ENCODE data around the gene JAKMIP1. TPM values are rescaled to one million over a fixed set of nuclear protein-coding genes. Genes with fewer than 3 reads are reported as not detected.
"Not testable (repeated sequence)": the region's sequence is repeated elsewhere in the genome, so short reads cannot be mapped to it uniquely, and the experiment has no call there.

The JAKMIP1 gene
- polyA plus RNA-seq, 2 donors: 0.13 to 0.31 TPM

DNA sequence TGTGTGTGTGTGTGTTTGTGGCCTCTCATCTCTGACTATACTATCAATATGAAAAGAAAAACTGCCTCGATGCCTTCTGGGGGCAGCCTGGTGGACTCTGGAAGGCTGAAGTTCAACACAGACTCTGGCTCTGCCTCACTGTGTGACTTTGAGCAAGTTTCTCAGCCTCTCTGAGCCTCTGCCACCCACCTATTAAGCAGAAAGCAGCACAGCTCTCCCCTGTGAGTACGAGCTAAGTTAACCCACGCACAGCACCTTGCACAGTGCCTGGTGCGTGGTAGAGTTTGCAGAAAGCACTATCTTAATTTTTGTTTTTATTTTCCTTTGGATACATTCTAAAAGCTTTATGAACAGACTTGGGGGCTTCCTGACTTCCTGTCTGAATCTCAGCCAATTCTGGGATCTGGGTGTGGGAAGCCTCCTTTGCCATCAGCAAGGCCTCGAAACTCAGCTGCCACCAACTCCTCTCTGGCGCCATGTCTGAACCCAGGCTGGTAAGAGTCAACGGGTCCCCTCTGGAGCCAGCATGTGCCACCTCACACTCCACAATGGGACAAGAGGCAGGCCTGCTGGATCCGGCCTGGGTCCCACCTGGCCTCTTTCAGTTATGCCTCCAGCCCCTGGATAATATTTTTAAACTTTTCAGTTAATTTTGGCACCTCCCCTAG lies 57.3 kb downstream of the JAKMIP1 start:
- 84 to 88% methylated on average over 8 of the region's 8 CpGs for WGBS, 2 donors
- peaks cover 0 to 4% of the 10 kb centered on the region in 2 donors for H3K9me3 ChIP-seq (ENCODE audit: control insufficient read depth in 2 of 2, insufficient read depth in 1 of 2, low read depth in 1 of 2, low read length in 1 of 2)
- H3K36me3 ChIP-seq (ENCODE audit: control insufficient read depth in 2 of 2, insufficient read depth in 2 of 2, low read length in 1 of 2): no peaks in the 10 kb centered on the region
- H3K27me3 ChIP-seq (ENCODE audit: control insufficient read depth in 1 of 2, insufficient read depth in 2 of 2, low read length in 2 of 2): no peaks in the 10 kb centered on the region
- no peaks in the 10 kb centered on the region for H3K4me1 ChIP-seq (ENCODE audit: control insufficient read depth in 2 of 2, insufficient read depth in 2 of 2, low read length in 1 of 2)
- no peak overlapping the region for H3K27ac ChIP-seq (ENCODE audit: low read depth in 2 of 2, low read length in 1 of 2)
- H3K4me3 ChIP-seq (ENCODE audit: low read depth in 1 of 2, low read length in 2 of 2): no peak overlapping the region

DNA sequence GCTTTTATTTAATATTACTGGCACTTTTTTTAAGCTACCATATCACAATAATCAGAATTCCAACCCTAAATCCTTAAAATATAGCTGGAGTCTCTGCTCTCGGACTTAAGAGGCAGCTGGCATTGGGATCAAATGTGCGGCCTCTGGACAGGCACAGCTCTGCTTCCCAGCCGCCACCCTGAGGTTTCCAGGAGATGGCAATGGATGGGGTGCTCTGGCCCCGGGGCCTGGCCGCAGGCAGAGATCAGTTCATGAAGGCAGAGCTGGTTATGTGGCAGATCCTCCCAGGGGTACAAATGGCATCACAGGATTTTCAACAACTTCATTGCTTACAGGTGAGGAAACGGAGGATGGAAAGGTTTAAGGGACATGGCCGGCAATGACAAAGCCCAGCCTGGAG lies 57.8 kb downstream of the JAKMIP1 start:
- 88 to 90% methylated on average over 7 of the region's 7 CpGs for WGBS, 2 donors
- Histone ChIP-seq H3K27me3 (ENCODE audit: control insufficient read depth in 1 of 2, insufficient read depth in 2 of 2, low read length in 2 of 2) (no peaks in the 10 kb centered on the region), H3K36me3 (ENCODE audit: control insufficient read depth in 2 of 2, insufficient read depth in 2 of 2, low read length in 1 of 2) (no peaks in the 10 kb centered on the region), H3K4me3 (ENCODE audit: low read depth in 1 of 2, low read length in 2 of 2) (no peak overlapping the region), H3K4me1 (ENCODE audit: control insufficient read depth in 2 of 2, insufficient read depth in 2 of 2, low read length in 1 of 2) (no peaks in the 10 kb centered on the region), H3K27ac (ENCODE audit: low read depth in 2 of 2, low read length in 1 of 2) (no peak overlapping the region), H3K9me3 (ENCODE audit: control insufficient read depth in 2 of 2, insufficient read depth in 1 of 2, low read depth in 1 of 2, low read length in 1 of 2) (peaks cover 0 to 7% of the 10 kb centered on the region in 2 donors)

DNA sequence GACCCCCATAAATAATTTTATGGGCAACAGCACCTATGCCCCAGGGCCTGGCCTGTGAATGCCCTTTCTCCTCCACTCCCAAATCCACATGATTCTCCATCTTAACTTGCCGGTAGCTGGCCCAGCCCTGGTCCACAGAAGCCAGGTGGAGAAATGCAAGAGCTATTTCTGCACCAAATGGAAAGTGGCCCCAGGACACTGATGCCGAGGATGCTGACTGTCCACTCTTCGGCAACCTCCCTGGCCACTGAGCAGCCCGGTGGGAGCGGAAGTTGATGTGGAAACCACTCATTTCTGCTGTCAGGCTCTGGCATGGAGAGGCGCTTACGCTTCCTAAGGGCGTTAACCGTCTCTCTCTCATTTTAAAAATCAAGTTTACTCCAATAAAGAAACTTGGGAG lies 58.8 kb downstream of the JAKMIP1 start:
- Histone ChIP-seq H3K27ac (ENCODE audit: low read depth in 2 of 2, low read length in 1 of 2) (no peak overlapping the region), H3K36me3 (ENCODE audit: control insufficient read depth in 2 of 2, insufficient read depth in 2 of 2, low read length in 1 of 2) (no peaks in the 10 kb centered on the region), H3K4me1 (ENCODE audit: control insufficient read depth in 2 of 2, insufficient read depth in 2 of 2, low read length in 1 of 2) (no peaks in the 10 kb centered on the region), H3K9me3 (ENCODE audit: control insufficient read depth in 2 of 2, insufficient read depth in 1 of 2, low read depth in 1 of 2, low read length in 1 of 2) (peaks cover 0 to 7% of the 10 kb centered on the region in 2 donors), H3K27me3 (ENCODE audit: control insufficient read depth in 1 of 2, insufficient read depth in 2 of 2, low read length in 2 of 2) (no peaks in the 10 kb centered on the region), H3K4me3 (ENCODE audit: low read depth in 1 of 2, low read length in 2 of 2) (no peak overlapping the region)
- WGBS, 2 donors: 77 to 84% methylated on average over 9 of the region's 9 CpGs

- 90 to 91% methylated on average over 14 of the region's 14 CpGs for WGBS, 2 donors
- H3K9me3 ChIP-seq (ENCODE audit: control insufficient read depth in 2 of 2, insufficient read depth in 1 of 2, low read depth in 1 of 2, low read length in 1 of 2); H3K36me3 ChIP-seq (ENCODE audit: control insufficient read depth in 2 of 2, insufficient read depth in 2 of 2, low read length in 1 of 2); H3K4me3 ChIP-seq (ENCODE audit: low read depth in 1 of 2, low read length in 2 of 2); H3K27ac ChIP-seq (ENCODE audit: low read depth in 2 of 2, low read length in 1 of 2); H3K27me3 ChIP-seq (ENCODE audit: control insufficient read depth in 1 of 2, insufficient read depth in 2 of 2, low read length in 2 of 2); H3K4me1 ChIP-seq (ENCODE audit: control insufficient read depth in 2 of 2, insufficient read depth in 2 of 2, low read length in 1 of 2): not testable (repeated sequence)
Measured at GRCh38 chr4:6141021-6141420, 59.3 kb downstream of the JAKMIP1 start.

DNA sequence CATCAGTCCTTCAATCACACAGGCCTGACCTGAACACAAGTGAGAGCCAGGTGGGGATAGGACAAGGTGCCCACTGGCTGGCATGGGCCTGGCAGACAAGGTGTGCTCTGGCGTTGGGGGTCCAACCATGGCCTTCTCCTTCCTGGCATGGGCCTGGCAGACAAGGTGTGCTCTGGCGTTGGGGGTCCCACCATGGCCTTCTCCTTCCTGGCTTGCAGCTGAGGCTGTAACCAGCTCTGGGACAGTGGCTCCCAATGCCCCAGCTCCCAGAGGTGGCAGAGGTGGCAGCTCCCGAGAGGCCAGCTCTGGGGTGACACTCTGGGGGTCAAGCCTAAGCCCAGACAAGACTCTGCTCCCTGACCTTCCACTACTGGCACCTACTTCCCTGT lies 62.6 kb downstream of the JAKMIP1 start:
- WGBS, 2 donors: 81 to 87% methylated on average over 3 of the region's 3 CpGs
- H3K4me1 ChIP-seq (ENCODE audit: control insufficient read depth in 2 of 2, insufficient read depth in 2 of 2, low read length in 1 of 2): no peaks in the 10 kb centered on the region
- H3K36me3 ChIP-seq (ENCODE audit: control insufficient read depth in 2 of 2, insufficient read depth in 2 of 2, low read length in 1 of 2): no peaks in the 10 kb centered on the region
- H3K4me3 ChIP-seq (ENCODE audit: low read depth in 1 of 2, low read length in 2 of 2): no peak overlapping the region
- no peak overlapping the region for H3K27ac ChIP-seq (ENCODE audit: low read depth in 2 of 2, low read length in 1 of 2)
- no peaks in the 10 kb centered on the region for H3K27me3 ChIP-seq (ENCODE audit: control insufficient read depth in 1 of 2, insufficient read depth in 2 of 2, low read length in 2 of 2)
- H3K9me3 ChIP-seq (ENCODE audit: control insufficient read depth in 2 of 2, insufficient read depth in 1 of 2, low read depth in 1 of 2, low read length in 1 of 2): peaks cover 3 to 4% of the 10 kb centered on the region in 2 donors

GRCh38 chr4:6137027-6137746 lies 63.2 kb downstream of the JAKMIP1 start:
- 65 to 68% methylated on average over 22 of the region's 22 CpGs for WGBS, 2 donors
- Histone ChIP-seq H3K9me3 (ENCODE audit: control insufficient read depth in 2 of 2, insufficient read depth in 1 of 2, low read depth in 1 of 2, low read length in 1 of 2) (peaks cover 3 to 4% of the 10 kb centered on the region in 2 donors), H3K36me3 (ENCODE audit: control insufficient read depth in 2 of 2, insufficient read depth in 2 of 2, low read length in 1 of 2) (no peaks in the 10 kb centered on the region), H3K4me1 (ENCODE audit: control insufficient read depth in 2 of 2, insufficient read depth in 2 of 2, low read length in 1 of 2) (no peaks in the 10 kb centered on the region), H3K27ac (ENCODE audit: low read depth in 2 of 2, low read length in 1 of 2) (no peak overlapping the region), H3K27me3 (ENCODE audit: control insufficient read depth in 1 of 2, insufficient read depth in 2 of 2, low read length in 2 of 2) (no peaks in the 10 kb centered on the region), H3K4me3 (ENCODE audit: low read depth in 1 of 2, low read length in 2 of 2) (no peak overlapping the region)

GRCh38 chr4:6134612-6135220 lies 65.6 kb downstream of the JAKMIP1 start:
- Histone ChIP-seq H3K9me3 (ENCODE audit: control insufficient read depth in 2 of 2, insufficient read depth in 1 of 2, low read depth in 1 of 2, low read length in 1 of 2) (peaks cover 3 to 4% of the 10 kb centered on the region in 2 donors), H3K4me3 (ENCODE audit: low read depth in 1 of 2, low read length in 2 of 2) (no peak overlapping the region), H3K4me1 (ENCODE audit: control insufficient read depth in 2 of 2, insufficient read depth in 2 of 2, low read length in 1 of 2) (no peaks in the 10 kb centered on the region), H3K36me3 (ENCODE audit: control insufficient read depth in 2 of 2, insufficient read depth in 2 of 2, low read length in 1 of 2) (no peaks in the 10 kb centered on the region), H3K27me3 (ENCODE audit: control insufficient read depth in 1 of 2, insufficient read depth in 2 of 2, low read length in 2 of 2) (no peaks in the 10 kb centered on the region), H3K27ac (ENCODE audit: low read depth in 2 of 2, low read length in 1 of 2) (no peak overlapping the region)
- 75 to 77% methylated on average over 11 of the region's 11 CpGs for WGBS, 2 donors

GRCh38 chr4:6132716-6133115 lies 67.6 kb downstream of the JAKMIP1 start:
- H3K27me3 ChIP-seq (ENCODE audit: control insufficient read depth in 1 of 2, insufficient read depth in 2 of 2, low read length in 2 of 2): no peaks in the 10 kb centered on the region
- peaks cover under 1 to 4% of the 10 kb centered on the region in 2 donors for H3K9me3 ChIP-seq (ENCODE audit: control insufficient read depth in 2 of 2, insufficient read depth in 1 of 2, low read depth in 1 of 2, low read length in 1 of 2)
- no peaks in the 10 kb centered on the region for H3K36me3 ChIP-seq (ENCODE audit: control insufficient read depth in 2 of 2, insufficient read depth in 2 of 2, low read length in 1 of 2)
- H3K27ac ChIP-seq (ENCODE audit: low read depth in 2 of 2, low read length in 1 of 2): no peak overlapping the region
- WGBS, 2 donors: 66 to 75% methylated on average over 2 of the region's 2 CpGs
- no peaks in the 10 kb centered on the region for H3K4me1 ChIP-seq (ENCODE audit: control insufficient read depth in 2 of 2, insufficient read depth in 2 of 2, low read length in 1 of 2)
- no peak overlapping the region for H3K4me3 ChIP-seq (ENCODE audit: low read depth in 1 of 2, low read length in 2 of 2)

- H3K36me3 ChIP-seq (ENCODE audit: control insufficient read depth in 2 of 2, insufficient read depth in 2 of 2, low read length in 1 of 2): no peaks in the 10 kb centered on the region
- H3K4me1 ChIP-seq (ENCODE audit: control insufficient read depth in 2 of 2, insufficient read depth in 2 of 2, low read length in 1 of 2): no peaks in the 10 kb centered on the region
- H3K4me3 ChIP-seq (ENCODE audit: low read depth in 1 of 2, low read length in 2 of 2): no peak overlapping the region
- H3K9me3 ChIP-seq (ENCODE audit: control insufficient read depth in 2 of 2, insufficient read depth in 1 of 2, low read depth in 1 of 2, low read length in 1 of 2): no peaks in the 10 kb centered on the region
- H3K27ac ChIP-seq (ENCODE audit: low read depth in 2 of 2, low read length in 1 of 2): no peak overlapping the region
- H3K27me3 ChIP-seq (ENCODE audit: control insufficient read depth in 1 of 2, insufficient read depth in 2 of 2, low read length in 2 of 2): no peaks in the 10 kb centered on the region
- 52 to 54% methylated on average over 11 of the region's 11 CpGs for WGBS, 2 donors
Measured at GRCh38 chr4:6128221-6128850, 72.0 kb downstream of the JAKMIP1 start.
